Mesendoderm (in vitro differentiated cells): Measurements from ENCODE around the gene POGLUT3.

Experiments
- DNase-seq: peaks from one replicate; pipeline ENCODE4 v3.0.0; 2013
- H2AK5ac ChIP-seq: 2 replicates; pipeline ENCODE4 v1.6.1; 2013; ENCODE audit warnings: low read length, inconsistent platforms
- H2BK120ac ChIP-seq: 2 replicates; pipeline ENCODE4 v1.6.1; 2013; ENCODE audit warnings: low read depth, mild to moderate bottlenecking, low read length, moderate library complexity, mixed read lengths
- H2BK15ac ChIP-seq: replicated peaks from 2 replicates; pipeline ENCODE4 v1.6.1; 2013; ENCODE audit warnings: low read depth, mild to moderate bottlenecking, moderate library complexity
- H2BK5ac ChIP-seq: 2 replicates; pipeline ENCODE4 v1.6.1; 2013; ENCODE audit warnings: low read length, inconsistent platforms
- H3K18ac ChIP-seq: 2 replicates; pipeline ENCODE4 v1.6.1; 2013; ENCODE audit warnings: mild to moderate bottlenecking, low read length, mixed read lengths
- H3K23ac ChIP-seq: one replicate; pipeline ENCODE4 v1.6.1; 2013; ENCODE audit warnings: low read length
- H3K27ac ChIP-seq: 2 replicates; pipeline ENCODE4 v1.5.1; 2013; ENCODE audit warnings: low read depth, mild to moderate bottlenecking, inconsistent platforms, low read length, moderate library complexity
- H3K27me3 ChIP-seq: 2 replicates; pipeline ENCODE4 v1.6.1; 2013; ENCODE audit warnings: low read length, control low read depth, mild to moderate bottlenecking, inconsistent platforms; ENCODE audit not compliant: insufficient read depth, poor library complexity
- H3K36me3 ChIP-seq: 2 replicates; pipeline ENCODE4 v1.6.1; 2013; ENCODE audit warnings: low read length, inconsistent platforms; ENCODE audit not compliant: control insufficient read depth, insufficient read depth
- H3K4ac ChIP-seq: one replicate; pipeline ENCODE4 v1.6.1; 2013; ENCODE audit warnings: low read depth, mild to moderate bottlenecking, low read length, moderate library complexity
- H3K4me1 ChIP-seq: 2 replicates; pipeline ENCODE4 v1.6.1; 2013; ENCODE audit warnings: low read depth, low read length, inconsistent platforms; ENCODE audit not compliant: control insufficient read depth
- H3K4me2 ChIP-seq: 2 replicates; pipeline ENCODE4 v1.6.1; 2013; ENCODE audit warnings: low read length
- H3K4me3 ChIP-seq: 2 replicates; pipeline ENCODE4 v1.5.1; 2013; ENCODE audit warnings: mild to moderate bottlenecking, low read length
- H3K56ac ChIP-seq: one replicate; pipeline ENCODE4 v1.6.1; 2013; ENCODE audit warnings: low read length
- H3K79me1 ChIP-seq: 2 replicates; pipeline ENCODE4 v1.6.1; 2013; ENCODE audit warnings: low read length, inconsistent platforms
- H3K79me2 ChIP-seq: 2 replicates; pipeline ENCODE4 v1.6.1; 2013; ENCODE audit warnings: mild to moderate bottlenecking, low read length; ENCODE audit not compliant: control insufficient read depth, insufficient read depth
- H3K9ac ChIP-seq: 2 replicates; pipeline ENCODE4 v1.6.1; 2013; ENCODE audit warnings: low read length, inconsistent platforms
- H4K5ac ChIP-seq: one replicate; pipeline ENCODE4 v1.6.1; 2013; ENCODE audit warnings: low read length
- H4K8ac ChIP-seq: one replicate; pipeline ENCODE4 v1.6.1; 2013; ENCODE audit warnings: low read depth, mild to moderate bottlenecking, control low read depth, low read length, moderate library complexity
- WGBS: extraction: QIAGEN DNeasy Blood & Tissue Kit; methylation state at CpG from one replicate; pipeline ENCODE4 v1.1.7; 2013; ENCODE audit warnings: low lambda C conversion rate, missing lambda C conversion rate; ENCODE audit not compliant: insufficient coverage; ENCODE audit errors: extremely low coverage; 5-methylcytosine and 5-hydroxymethylcytosine counted together

Gene POGLUT3

GRCh38 chr11:108468478-108468864, 29.7 kb downstream of the POGLUT3 start:
- Histone ChIP-seq H2AK5ac (no peak overlapping the region), H4K8ac (no peak overlapping the region), H3K27me3 (no peaks in the 10 kb centered on the region), H3K79me2 (no peaks in the 10 kb centered on the region), H3K56ac (no peak overlapping the region), H3K4ac (no peak overlapping the region), H2BK5ac (no peak overlapping the region), H2BK120ac (no peak overlapping the region), H3K27ac (no peak overlapping the region), H3K4me1 (no peaks in the 10 kb centered on the region), H3K18ac (no peak overlapping the region), H3K36me3 (no peaks in the 10 kb centered on the region), H3K23ac (no peak overlapping the region), H3K79me1 (no peaks in the 10 kb centered on the region), H2BK15ac (no peak overlapping the region), H3K9ac (no peak overlapping the region), H3K4me3 (no peak overlapping the region), H4K5ac (no peak overlapping the region), H3K4me2 (no peak overlapping the region)
- no peak for DNase-seq
- WGBS: no CpG with 5 or more reads among the region's 1 CpG

- Histone ChIP-seq H3K36me3 (no peaks in the 10 kb centered on the region), H2AK5ac (no peak within 1 kb of the TSS), H3K27me3 (no peaks in the 10 kb centered on the region), H3K4ac (peak within 1 kb of the TSS; percentile 88), H3K27ac (peak within 1 kb of the TSS; percentile 83), H3K79me1 (no peaks in the 10 kb centered on the region), H3K4me1 (no peaks in the 10 kb centered on the region), H3K23ac (no peak within 1 kb of the TSS), H4K5ac (peak within 1 kb of the TSS; percentile 18), H2BK15ac (no peak within 1 kb of the TSS), H3K79me2 (no peaks in the 10 kb centered on the region), H2BK5ac (peak within 1 kb of the TSS; percentile 52), H3K9ac (peak within 1 kb of the TSS; percentile 90), H3K18ac (peak within 1 kb of the TSS; percentile 64), H3K56ac (peak within 1 kb of the TSS; percentile 92), H2BK120ac (no peak within 1 kb of the TSS), H3K4me3 (peak within 1 kb of the TSS; percentile 76), H3K4me2 (peak within 1 kb of the TSS; percentile 62), H4K8ac (peak within 1 kb of the TSS; percentile 56)
- DNase-seq: peak; percentile 98
- WGBS: no CpG with 5 or more reads among the region's 35 CpGs
Measured at GRCh38 chr11:108467091-108467823, 30.9 kb downstream of the POGLUT3 start, which contains the start of gene C11orf65. C11orf65 (minus strand) TSS chr11:108467529; CDS start chr11:108461559, 5,970 bp downstream.

- no peak overlapping the region for H4K8ac ChIP-seq
- H3K79me2 ChIP-seq: no peaks in the 10 kb centered on the region
- no peaks in the 10 kb centered on the region for H3K36me3 ChIP-seq
- peak overlapping the region; percentile 3 for H3K4ac ChIP-seq
- H3K27ac ChIP-seq: no peak overlapping the region
- no peak overlapping the region for H3K18ac ChIP-seq
- H2BK5ac ChIP-seq: no peak overlapping the region
- no peak overlapping the region for H3K56ac ChIP-seq
- no peaks in the 10 kb centered on the region for H3K79me1 ChIP-seq
- no CpG with 5 or more reads among the region's 7 CpGs for WGBS
- no peak overlapping the region for H3K4me3 ChIP-seq
- H2BK15ac ChIP-seq: no peak overlapping the region
- no peak overlapping the region for H3K23ac ChIP-seq
- no peak overlapping the region for H3K4me2 ChIP-seq
- no peak for DNase-seq
- H3K9ac ChIP-seq: no peak overlapping the region
- no peak overlapping the region for H4K5ac ChIP-seq
- no peaks in the 10 kb centered on the region for H3K4me1 ChIP-seq
- no peaks in the 10 kb centered on the region for H3K27me3 ChIP-seq
- H2BK120ac ChIP-seq: no peak overlapping the region
- H2AK5ac ChIP-seq: no peak overlapping the region
Measured at GRCh38 chr11:108466405-108466804, 31.8 kb downstream of the POGLUT3 start.

GRCh38 chr11:108453207-108453835, 44.9 kb downstream of the POGLUT3 start:
- Histone ChIP-seq H2BK5ac (no peak overlapping the region), H3K9ac (no peak overlapping the region), H2BK120ac (no peak overlapping the region), H3K4me3 (no peak overlapping the region), H4K5ac (no peak overlapping the region), H2AK5ac (no peak overlapping the region), H3K18ac (no peak overlapping the region), H3K79me2 (no peaks in the 10 kb centered on the region), H2BK15ac (no peak overlapping the region), H3K27ac (no peak overlapping the region), H3K79me1 (no peaks in the 10 kb centered on the region), H3K56ac (no peak overlapping the region), H4K8ac (no peak overlapping the region), H3K27me3 (no peaks in the 10 kb centered on the region), H3K23ac (no peak overlapping the region), H3K4me2 (no peak overlapping the region), H3K4me1 (no peaks in the 10 kb centered on the region), H3K4ac (no peak overlapping the region), H3K36me3 (no peaks in the 10 kb centered on the region)
- no peak for DNase-seq
- no CpG with 5 or more reads among the region's 2 CpGs for WGBS
